VCaP (cell line): ENCODE results near the gene SYNPO2.
"Not testable (repeated sequence)": the region's sequence is repeated elsewhere in the genome, so short reads cannot be mapped to it uniquely, and the experiment has no call there.

Experiments used
- H3K27ac ChIP-seq: fragments of 450-650 bp; 2 replicates; pipeline ENCODE4 v1.5.1; 2017
- CTCF ChIP-seq: fragments of 450-650 bp; conservative IDR thresholded peaks from 2 replicates; pipeline ENCODE4 v1.5.1; 2017; ENCODE audit warnings: mild to moderate bottlenecking, moderate library complexity

SYNPO2 gene

DNA sequence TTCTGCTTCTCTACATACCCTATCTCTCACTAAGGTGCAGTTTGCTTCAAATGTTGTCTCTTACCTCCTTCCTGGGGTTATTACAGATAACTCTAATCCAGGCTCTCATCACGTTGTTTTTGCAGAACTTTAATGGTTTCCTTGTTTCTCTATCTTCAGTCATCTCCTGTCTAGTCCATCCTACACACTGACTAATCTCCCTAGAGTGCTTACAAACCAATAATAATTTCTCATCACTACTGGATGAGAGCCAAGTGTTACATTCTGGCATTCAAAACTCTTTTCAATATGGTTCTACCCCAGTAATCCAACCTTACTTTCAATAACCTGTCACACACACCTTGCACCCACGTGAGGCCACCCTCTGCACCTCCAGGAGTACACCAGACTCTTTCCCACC is 86.1 kb downstream of the SYNPO2 start:
- no peak overlapping the region for H3K27ac ChIP-seq
- TF ChIP-seq CTCF = no peak

- H3K27ac ChIP-seq = no peak overlapping the region
- TF ChIP-seq CTCF = no peak
Measured at GRCh38 chr4:118975449-118976192, 87.0 kb downstream of the SYNPO2 start.

- not testable (repeated sequence) for H3K27ac ChIP-seq
Measured at GRCh38 chr4:118976193-118976560, 87.5 kb downstream of the SYNPO2 start.

DNA sequence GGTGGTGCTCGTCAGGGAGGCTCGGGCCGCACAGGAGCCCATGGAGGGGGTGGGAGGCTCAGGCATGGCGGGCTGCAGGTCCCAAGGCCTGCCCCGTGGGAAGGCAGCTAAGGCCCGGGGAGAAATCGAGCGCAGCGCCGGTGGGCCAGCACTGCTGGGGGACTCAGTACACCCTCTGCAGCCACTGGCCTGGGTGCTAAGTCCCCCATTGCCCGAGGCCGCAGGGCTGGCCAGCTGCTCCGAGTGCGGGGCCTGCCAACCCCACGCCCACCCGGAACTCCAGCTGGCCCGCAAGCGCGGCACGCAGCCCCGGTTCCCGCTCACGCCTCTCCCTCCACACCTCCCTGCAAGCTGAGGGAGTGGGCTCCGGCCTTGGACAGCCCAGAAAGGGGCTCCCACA is 88.4 kb downstream of the SYNPO2 start:
- not testable (repeated sequence) for H3K27ac ChIP-seq

- TF ChIP-seq CTCF = no peak
Measured at GRCh38 chr4:118979712-118980111, 91.1 kb downstream of the SYNPO2 start.

GRCh38 chr4:118981171-118981838 is 92.7 kb downstream of the SYNPO2 start:
- no peak overlapping the region for H3K27ac ChIP-seq
- TF ChIP-seq CTCF = no peak

More at GRCh38 chr4:118979712-118980111, 91.1 kb downstream of the SYNPO2 start:
- H3K27ac ChIP-seq = no peak overlapping the region

- H3K27ac ChIP-seq = no peak overlapping the region
- peak; percentile 85 for TF ChIP-seq CTCF
Measured at GRCh38 chr4:118981839-118982381, 93.3 kb downstream of the SYNPO2 start.

DNA sequence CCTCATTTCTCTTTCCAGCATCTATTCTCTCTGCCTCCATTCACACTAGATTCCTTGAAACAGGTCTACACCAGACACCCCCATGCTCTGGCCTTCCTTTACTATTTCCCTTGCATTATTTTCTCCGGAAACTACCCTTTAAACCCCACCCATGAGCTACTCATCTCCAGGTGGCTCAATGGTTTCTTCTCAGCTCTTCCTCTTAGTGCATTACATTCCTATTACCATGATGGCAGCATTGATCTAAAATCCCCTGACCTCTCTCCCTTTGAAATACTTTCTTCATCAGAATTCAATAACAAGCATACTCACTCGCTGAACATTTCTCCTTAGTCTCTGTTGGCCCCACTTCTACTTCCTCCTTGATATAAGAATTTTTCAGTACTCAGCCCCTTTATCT is 94.6 kb downstream of the SYNPO2 start:
- no peak overlapping the region for H3K27ac ChIP-seq
- no peak for TF ChIP-seq CTCF
